H1 (cell line): Measurements from ENCODE around the gene DOHH. TPM values are rescaled to one million over a fixed set of nuclear protein-coding genes. Genes with fewer than 3 reads are reported as not detected.

Experiments used
- CEBPB ChIP-seq: IDR thresholded peaks from 2 replicates; pipeline ENCODE4 v1.6.1; 2012; ENCODE audit warnings: low read depth, low read length
- CHD1 ChIP-seq: IDR thresholded peaks from 2 replicates; pipeline ENCODE4 v1.6.1; 2012; ENCODE audit warnings: low read depth, low read length, improper control_type of control experiment
- CREB1 ChIP-seq: IDR thresholded peaks from 2 replicates; pipeline ENCODE4 v1.6.1; 2012; ENCODE audit warnings: inconsistent platforms
- HDAC2 ChIP-seq, 2 experiments: fragments of 300-600 bp in 1 of 2; sonication (generic) in 1 of 2; IDR thresholded peaks; 2 replicates each; pipeline ENCODE4 v1.6.1; 2011 to 2012; ENCODE audit warnings: low read depth in 2 of 2, low read length in 2 of 2, mild to moderate bottlenecking in 2 of 2, moderate library complexity in 2 of 2, borderline replicate concordance in 1 of 2, inconsistent platforms in 1 of 2
- JUND ChIP-seq: IDR thresholded peaks from 2 replicates; pipeline ENCODE4 v1.6.1; 2011; ENCODE audit warnings: mild to moderate bottlenecking, improper control_type of control experiment, low read length
- NANOG ChIP-seq: IDR thresholded peaks from 2 replicates; pipeline ENCODE4 v1.6.1; 2011; ENCODE audit warnings: low read length, low read depth, mild to moderate bottlenecking, inconsistent platforms; ENCODE audit not compliant: insufficient read depth, poor library complexity, severe bottlenecking
- NRF1 ChIP-seq: IDR thresholded peaks from 2 replicates; pipeline ENCODE4 v1.6.1; 2011; ENCODE audit warnings: mild to moderate bottlenecking, low read depth, low read length, improper control_type of control experiment
- TBP ChIP-seq: IDR thresholded peaks from 2 replicates; pipeline ENCODE4 v1.6.1; 2011; ENCODE audit warnings: low read depth, low read length, improper control_type of control experiment
- YY1 ChIP-seq: IDR thresholded peaks from 2 replicates; pipeline ENCODE4 v1.6.1; 2011; ENCODE audit warnings: low read depth, mild to moderate bottlenecking, low read length
- polyA plus RNA-seq, 7 experiments: library from polyadenylated mRNA; depleted of rRNA in 3 of 7; stranded (reverse) in 5 of 7; unstranded in 2 of 7; fragments of >200 nt in 5 of 7; fragments of 200-250 nt in 2 of 7; gene quantifications; 1 replicate in 5 of 7; 2 replicates in 1 of 7; 4 replicates in 1 of 7; pipeline versions ENCODE4 v1.2.1 to v1.2.3, GENCODE V29; 2011 to 2013; ENCODE audit warnings: missing spikeins in 2 of 7, mixed read lengths in 2 of 7
- total RNA-seq: library from RNA; stranded (reverse); fragmentation: NEBNext Ultra II Directional; extraction: Animal tissue kit (Norgen Biotek cat#: 25700); gene quantifications from 2 replicates; pipeline ENCODE4 v1.2.1, GENCODE V29; 2021

The DOHH gene
- total and polyA plus RNA-seq, 2 of the 8 experiments (the other 6 are each of a cell fraction or from before 2014, with no cell fraction given) = 7.3 to 17.7 TPM

- TF ChIP-seq NANOG (no peak), CREB1 (no peak), JUND (no peak), CHD1 (no peak), HDAC2 (IDR thresholded peaks at IDR 0.05; ENCODE audit: borderline replicate concordance in 1 of 2, low read depth in 2 of 2, low read length in 2 of 2) (no peak), NRF1 (no peak), YY1 (no peak), CEBPB (no peak), TBP (no peak)
Observed at GRCh38 chr19:3527238-3527910, 26.9 kb upstream of the DOHH start (continued).
